ENCODE results near the gene ITPR1.

GRCh38 chr3:4582624-4583023 is 89.5 kb downstream of the ITPR1 start:
- TF ChIP-seq CTCF (IDR thresholded peaks at IDR 0.05) (no peak), POLR2AphosphoS2 (conservative IDR thresholded peaks at IDR 0.05; ENCODE audit: low read length) (no peak), NR3C1 (IDR thresholded peaks at IDR 0.05) (no peak), BCL3 (IDR thresholded peaks at IDR 0.05) (no peak), RAD21 (conservative IDR thresholded peaks at IDR 0.05 in 1 of 2, IDR thresholded peaks at IDR 0.05 in 1 of 2) (no peak), JUNB (IDR thresholded peaks at IDR 0.05) (no peak), CBX2 (IDR thresholded peaks at IDR 0.05; ENCODE audit: borderline replicate concordance, low read depth) (no peak), ESRRA (IDR thresholded peaks at IDR 0.05; ENCODE audit: borderline replicate concordance, low read length) (no peak), POLR2A (IDR thresholded peaks at IDR 0.05; ENCODE audit: low read length) (no peak), USF2 (IDR thresholded peaks at IDR 0.05) (no peak), CHD2 (IDR thresholded peaks at IDR 0.05; ENCODE audit: low read length, partially characterized antibody) (no peak)
